NCI-H748 (cell line): ENCODE data around the gene MEGF11.
"Not testable (repeated sequence)": the region's sequence is repeated elsewhere in the genome, so short reads cannot be mapped to it uniquely, and the experiment has no call there.

Experiments used
- DNase-seq: peaks from one replicate; lab custom pipeline; 2025; ENCODE audit not compliant: unreplicated experiment; lab: John Stamatoyannopoulos, UW

Gene MEGF11

GRCh38 chr15:66014022-66014421 lies 239.5 kb downstream of the MEGF11 start:
- DNase-seq: no peak

GRCh38 chr15:66008940-66009562 lies 244.5 kb downstream of the MEGF11 start:
- no peak for DNase-seq

- peak; percentile 13 for DNase-seq
Measured at GRCh38 chr15:66007663-66008262, 245.8 kb downstream of the MEGF11 start.

GRCh38 chr15:66006986-66007385 lies 246.6 kb downstream of the MEGF11 start:
- no peak for DNase-seq

GRCh38 chr15:66004618-66005262 lies 248.8 kb downstream of the MEGF11 start:
- DNase-seq: no peak

- not testable (repeated sequence) for DNase-seq
Measured at GRCh38 chr15:66003129-66003528, 250.4 kb downstream of the MEGF11 start.

GRCh38 chr15:66001717-66002426 lies 251.7 kb downstream of the MEGF11 start:
- DNase-seq: no peak

- DNase-seq: no peak
Measured at GRCh38 chr15:66001042-66001441, 252.5 kb downstream of the MEGF11 start.

- DNase-seq: no peak
Measured at GRCh38 chr15:65998486-65998885, 255.1 kb downstream of the MEGF11 start.

GRCh38 chr15:65996901-65997300 lies 256.6 kb downstream of the MEGF11 start:
- no peak for DNase-seq

- DNase-seq: no peak
Measured at GRCh38 chr15:65994832-65995231, 258.7 kb downstream of the MEGF11 start.

GRCh38 chr15:65993762-65994161 lies 259.8 kb downstream of the MEGF11 start:
- no peak for DNase-seq

GRCh38 chr15:65993236-65993635 lies 260.3 kb downstream of the MEGF11 start:
- no peak for DNase-seq

GRCh38 chr15:65991721-65992483 lies 261.6 kb downstream of the MEGF11 start:
- no peak for DNase-seq

GRCh38 chr15:65990298-65990981 lies 263.1 kb downstream of the MEGF11 start:
- no peak for DNase-seq

GRCh38 chr15:65987100-65987499 lies 266.4 kb downstream of the MEGF11 start:
- DNase-seq: no peak

- DNase-seq: no peak
Measured at GRCh38 chr15:65986416-65986815, 267.1 kb downstream of the MEGF11 start.

- no peak for DNase-seq
Measured at GRCh38 chr15:65985387-65985786, 268.2 kb downstream of the MEGF11 start.

GRCh38 chr15:65982627-65983322 lies 270.8 kb downstream of the MEGF11 start:
- DNase-seq: no peak
